Right lobe of liver (tissue), 6 donors: ENCODE data around the gene RIMBP2. TPM values are rescaled to one million over a fixed set of nuclear protein-coding genes. Genes with fewer than 3 reads are reported as not detected.

ENCODE experiments used
- ATAC-seq, 4 donors: fragments of 200-7000 bp; cut with Tn5 transposase; one replicate each; pipeline ENCODE4 v1.9.1; 2020; ENCODE audit warnings: mild to moderate bottlenecking in 4 of 4, moderate library complexity in 4 of 4
- DNase-seq, 3 donors: peaks; one replicate each; pipeline ENCODE4 v3.0.0-alpha.2; 2020
- H3K27ac ChIP-seq, 3 donors: fragments of 200-600 bp; one replicate each; pipeline ENCODE4 v1.8.0; 2022
- H3K27me3 ChIP-seq, 2 donors: fragments of 200-600 bp; one replicate each; pipeline ENCODE4 v1.8.0; 2022
- H3K36me3 ChIP-seq, 4 donors: fragments of 200-600 bp; sonication (generic) in 1 of 4; one replicate each; pipeline versions ENCODE4 v1.5.1 to v1.8.0; 2017 to 2022; ENCODE audit warnings: control low read depth in 1 of 4
- H3K4me1 ChIP-seq, 4 donors: fragments of 200-600 bp; sonication (generic) in 1 of 4; one replicate each; pipeline versions ENCODE4 v1.5.1 to v1.8.0; 2017 to 2022; ENCODE audit warnings: control low read depth in 1 of 4
- H3K4me3 ChIP-seq, 3 donors: fragments of 200-600 bp; one replicate each; pipeline ENCODE4 v1.8.0; 2022
- H3K9me3 ChIP-seq, 4 donors: fragments of 200-600 bp; sonication (generic) in 1 of 4; one replicate each; pipeline versions ENCODE4 v1.5.1 to v1.8.0; 2017 to 2022; ENCODE audit warnings: control low read depth in 1 of 4
- CTCF ChIP-seq, 4 donors: fragments of 200-600 bp in 3 of 4; fragments of 450-650 bp in 1 of 4; IDR thresholded peaks; one replicate each; pipeline versions ENCODE4 v1.5.1 to v1.8.0; 2016 to 2022; ENCODE audit warnings: antibody characterized with exemption in 4 of 4, mild to moderate bottlenecking in 2 of 4
- POLR2A ChIP-seq: fragments of 450-650 bp; IDR thresholded peaks from one replicate; pipeline ENCODE4 v1.6.1; 2017; ENCODE audit warnings: antibody characterized with exemption, mild to moderate bottlenecking
- WGBS: methylation state at CpG from one replicate; pipeline ENCODE4 v1.1.6; 2018; ENCODE audit warnings: low coverage, low lambda C conversion rate; ENCODE audit not compliant: insufficient coverage; ENCODE audit errors: missing lambda C conversion rate; 5-methylcytosine and 5-hydroxymethylcytosine counted together
- intact Hi-C, 2 donors: fragments of 100-400 bp; cut with DNase I; formaldehyde crosslinking; loops; one replicate each; pipeline versions ENCODE4 v1.11.2 to v1.14.1; 2022
- total RNA-seq, 6 experiments: library from RNA; depleted of rRNA in 2 of 6; stranded (reverse); fragments of >200 nt in 2 of 6; fragmentation: NEBNext Ultra II Directional in 3 of 6; extraction: Animal tissue kit (Norgen Biotek cat#: 25700) in 3 of 6; gene quantifications; one replicate each; pipeline versions ENCODE4 v1.1.0 to v1.2.4, GENCODE V29; 2016 to 2023
- donor health status: DM: no; HTN: yes; CAD: no.
- donor health status: DM: no; HTN: no; CAD: no.
- donor health status: DM: no; HTN: no; CAD: no.
- donor health status: DM: no; HTN: yes; CAD: no.
- donor health status: DM: no; HTN: yes; CAD: no.

RIMBP2 gene
- total RNA-seq, 6 experiments from 2014 or later, result 0.04 to 0.19 TPM; not detected in 4

GRCh38 chr12:130583317-130583716 is 132.8 kb downstream of the RIMBP2 start:
- H3K9me3 ChIP-seq, result no peaks in the 10 kb centered on the region
- no peaks in the 10 kb centered on the region for H3K4me1 ChIP-seq
- no peaks in the 10 kb centered on the region for H3K36me3 ChIP-seq
- intact Hi-C loops, result no loop called here
- TF ChIP-seq CTCF (IDR thresholded peaks at IDR 0.05) (no peak), POLR2A (no peak)
- H3K27me3 ChIP-seq, result no peaks in the 10 kb centered on the region
- 59% methylated on average over 5 of the region's 5 CpGs for WGBS
- H3K27ac ChIP-seq, result no peak overlapping the region
- ATAC-seq (no peak), DNase-seq (no peak)
- H3K4me3 ChIP-seq, result no peak overlapping the region

- no peak overlapping the region for H3K27ac ChIP-seq
- H3K9me3 ChIP-seq, result no peaks in the 10 kb centered on the region
- no peaks in the 10 kb centered on the region for H3K4me1 ChIP-seq
- intact Hi-C loops, result no loop called here
- no peak for DNase-seq
- WGBS, result 75% methylated on average over 2 of the region's 6 CpGs
- no peaks in the 10 kb centered on the region for H3K27me3 ChIP-seq
- no peaks in the 10 kb centered on the region for H3K36me3 ChIP-seq
- H3K4me3 ChIP-seq, result no peak overlapping the region
- no peak for TF ChIP-seq POLR2A
- no peak for TF ChIP-seq CTCF (IDR thresholded peaks at IDR 0.05)
- no peak for ATAC-seq
Observed at GRCh38 chr12:130582286-130582685, 133.8 kb downstream of the RIMBP2 start.

GRCh38 chr12:130581782-130582181 is 134.3 kb downstream of the RIMBP2 start:
- H3K4me3 ChIP-seq, result no peak overlapping the region
- H3K27me3 ChIP-seq, result no peaks in the 10 kb centered on the region
- H3K4me1 ChIP-seq, result no peaks in the 10 kb centered on the region
- DNase-seq (no peak), ATAC-seq (no peak)
- no peak for TF ChIP-seq POLR2A
- TF ChIP-seq CTCF (IDR thresholded peaks at IDR 0.05), result no peak
- H3K27ac ChIP-seq, result no peak overlapping the region
- no peaks in the 10 kb centered on the region for H3K9me3 ChIP-seq
- 33% methylated on average over 5 of the region's 5 CpGs for WGBS
- no peaks in the 10 kb centered on the region for H3K36me3 ChIP-seq
- intact Hi-C loops, result no loop called here

GRCh38 chr12:130579231-130579630 is 136.9 kb downstream of the RIMBP2 start:
- Histone ChIP-seq H3K27ac (no peak overlapping the region), H3K9me3 (no peaks in the 10 kb centered on the region), H3K4me3 (no peak overlapping the region), H3K4me1 (no peaks in the 10 kb centered on the region), H3K36me3 (no peaks in the 10 kb centered on the region), H3K27me3 (no peaks in the 10 kb centered on the region)
- TF ChIP-seq POLR2A, result no peak
- WGBS, result 10% methylated on average over 4 of the region's 7 CpGs
- intact Hi-C loops, result no loop called here
- DNase-seq (no peak), ATAC-seq (no peak)

- Histone ChIP-seq H3K4me1 (no peaks in the 10 kb centered on the region), H3K4me3 (no peak overlapping the region), H3K27me3 (no peaks in the 10 kb centered on the region), H3K27ac (no peak overlapping the region), H3K9me3 (no peaks in the 10 kb centered on the region), H3K36me3 (no peaks in the 10 kb centered on the region)
- intact Hi-C loops, result no loop called here
- TF ChIP-seq POLR2A, result no peak
- no peak for TF ChIP-seq CTCF (IDR thresholded peaks at IDR 0.05)
- DNase-seq (no peak), ATAC-seq (no peak)
- 34% methylated on average over 2 of the region's 6 CpGs for WGBS
Observed at GRCh38 chr12:130577351-130577750, 138.7 kb downstream of the RIMBP2 start.
